Midbrain (tissue), 1 donor: ENCODE results near the gene COL25A1.
"Not testable (repeated sequence)": the region's sequence is repeated elsewhere in the genome, so short reads cannot be mapped to it uniquely, and the experiment has no call there.

Experiments
- DNase-seq: peaks from one replicate; lab custom pipeline; 2025; lab: John Stamatoyannopoulos, UW

COL25A1 gene

DNA sequence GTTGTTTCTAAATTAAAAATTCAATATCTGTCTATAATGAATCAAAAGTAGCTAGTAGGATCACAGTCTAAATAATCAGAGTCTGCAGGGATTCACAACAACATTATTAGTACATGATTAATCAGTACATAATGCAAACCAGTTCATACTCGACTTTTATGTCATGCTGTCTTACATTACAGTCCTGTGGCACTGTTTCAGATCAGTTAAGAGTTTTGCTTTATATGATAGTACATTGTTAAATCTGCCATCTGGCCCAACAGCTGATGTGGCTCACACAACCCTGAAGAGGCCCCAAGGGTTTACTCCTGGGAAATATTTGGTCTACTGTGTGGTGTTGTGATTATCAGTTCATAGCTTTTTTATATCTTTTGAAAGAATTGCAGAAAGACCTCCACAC lies 292.5 kb downstream of the COL25A1 start:
- DNase-seq: no peak

DNA sequence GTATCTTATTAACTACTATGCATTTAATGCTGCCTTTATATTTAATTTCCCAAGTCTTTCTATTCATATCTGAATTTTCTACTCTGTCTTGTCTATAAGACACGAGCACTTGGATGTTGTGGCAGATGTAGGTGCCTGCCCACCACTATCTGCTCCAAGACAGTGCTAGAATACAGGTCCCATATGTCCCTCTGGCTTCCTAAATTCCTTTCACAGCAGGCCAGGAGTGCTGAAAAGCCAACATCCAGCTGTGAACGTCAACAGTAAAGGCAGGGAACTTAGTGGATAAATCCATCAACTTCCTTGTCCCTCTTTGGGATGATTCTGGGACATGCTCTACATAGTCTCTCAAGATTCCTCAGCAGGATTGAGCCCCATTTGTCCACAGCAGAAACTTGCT lies 294.5 kb downstream of the COL25A1 start:
- no peak for DNase-seq

DNA sequence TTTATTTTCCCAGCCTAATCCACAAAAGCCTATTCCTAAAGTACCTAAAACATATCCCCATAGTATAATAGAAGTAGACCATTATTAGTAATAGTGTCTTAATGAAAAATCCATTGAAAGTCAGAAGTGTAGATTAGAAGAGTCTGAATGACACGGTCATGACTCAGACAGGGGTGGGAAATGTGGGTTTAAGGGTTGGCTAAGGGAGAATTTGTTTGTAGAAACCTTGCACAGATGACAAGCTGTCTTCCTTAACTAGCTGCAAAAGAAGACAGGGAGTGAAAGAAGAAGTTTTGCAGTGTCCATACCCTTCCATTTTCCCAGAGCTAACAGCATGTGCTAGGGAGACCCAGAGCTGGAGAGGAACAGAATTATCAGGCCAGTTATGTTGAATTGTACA lies 296.9 kb downstream of the COL25A1 start:
- no peak for DNase-seq

DNA sequence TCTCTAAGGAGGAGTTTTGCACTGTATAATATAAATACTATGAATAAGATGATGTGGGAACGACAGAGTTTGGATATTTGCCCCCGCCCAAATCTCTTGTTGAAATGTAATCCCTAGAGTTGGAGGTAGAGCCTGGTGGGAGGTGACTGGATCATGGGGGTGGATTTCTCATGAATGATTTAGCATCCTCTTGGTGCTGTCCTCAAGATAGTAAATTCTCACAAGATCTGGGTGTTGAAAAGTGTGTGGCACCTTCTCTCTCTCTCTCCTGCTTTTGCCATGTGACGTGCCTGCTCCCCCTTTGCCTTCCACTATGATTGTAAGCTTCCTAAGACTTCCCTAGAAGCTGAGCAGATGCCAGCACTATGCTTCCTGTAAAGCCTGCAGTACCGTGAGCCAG lies 298.0 kb downstream of the COL25A1 start:
- no peak for DNase-seq

DNA sequence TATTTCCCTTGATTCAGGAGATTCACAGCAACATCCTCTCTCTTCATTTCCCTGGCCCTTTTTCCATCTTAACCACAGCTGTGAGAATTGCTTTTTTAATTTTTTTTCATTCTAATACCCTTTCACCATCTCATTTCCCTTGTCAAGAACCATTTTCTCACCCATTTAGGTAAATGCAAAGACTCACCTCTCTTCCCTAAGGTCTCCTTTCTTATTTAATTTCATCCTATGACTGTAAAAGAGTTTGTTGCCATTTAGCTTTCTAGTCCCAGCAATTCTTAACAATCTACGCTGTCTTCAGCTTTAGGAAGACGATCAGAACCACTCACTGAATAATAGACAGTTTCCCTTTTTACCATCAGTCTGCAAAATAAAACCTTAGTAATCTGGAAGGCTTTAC lies 298.5 kb downstream of the COL25A1 start:
- DNase-seq: no peak

DNA sequence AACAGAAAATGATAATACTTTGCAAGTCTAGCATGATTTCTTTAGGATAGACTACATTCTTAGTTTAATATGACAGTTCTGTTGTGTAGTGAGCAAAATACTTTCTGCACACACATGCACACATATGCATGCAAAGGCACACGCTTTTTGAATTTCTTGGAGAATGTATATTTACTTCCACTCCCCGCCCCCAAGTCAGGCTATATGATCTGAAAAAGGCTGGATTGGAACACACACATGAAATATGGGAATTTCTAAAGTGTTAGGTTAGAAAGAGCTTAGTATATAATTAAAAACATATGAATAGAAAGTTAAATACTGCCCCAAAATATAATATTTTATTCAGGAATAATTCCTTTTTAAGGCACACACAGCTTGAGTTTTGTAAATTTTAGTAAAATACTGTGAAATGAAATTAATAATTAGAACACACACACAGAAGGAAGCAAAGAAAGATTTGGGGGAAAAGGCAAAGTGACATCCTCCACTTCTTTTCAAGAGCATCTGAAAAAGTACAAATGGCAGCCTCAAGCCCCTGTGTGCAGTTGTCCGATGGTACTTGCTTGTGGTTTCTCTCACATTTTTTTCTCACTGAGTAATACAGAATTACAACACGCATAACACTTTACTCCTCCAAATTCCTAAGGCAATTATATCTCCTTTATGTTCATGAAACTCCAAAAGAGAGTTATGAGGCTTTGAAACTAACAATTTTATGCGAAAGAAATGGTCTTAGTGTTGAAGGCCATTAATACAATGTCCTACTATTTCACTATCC lies 310.7 kb downstream of the COL25A1 start:
- no peak for DNase-seq

DNA sequence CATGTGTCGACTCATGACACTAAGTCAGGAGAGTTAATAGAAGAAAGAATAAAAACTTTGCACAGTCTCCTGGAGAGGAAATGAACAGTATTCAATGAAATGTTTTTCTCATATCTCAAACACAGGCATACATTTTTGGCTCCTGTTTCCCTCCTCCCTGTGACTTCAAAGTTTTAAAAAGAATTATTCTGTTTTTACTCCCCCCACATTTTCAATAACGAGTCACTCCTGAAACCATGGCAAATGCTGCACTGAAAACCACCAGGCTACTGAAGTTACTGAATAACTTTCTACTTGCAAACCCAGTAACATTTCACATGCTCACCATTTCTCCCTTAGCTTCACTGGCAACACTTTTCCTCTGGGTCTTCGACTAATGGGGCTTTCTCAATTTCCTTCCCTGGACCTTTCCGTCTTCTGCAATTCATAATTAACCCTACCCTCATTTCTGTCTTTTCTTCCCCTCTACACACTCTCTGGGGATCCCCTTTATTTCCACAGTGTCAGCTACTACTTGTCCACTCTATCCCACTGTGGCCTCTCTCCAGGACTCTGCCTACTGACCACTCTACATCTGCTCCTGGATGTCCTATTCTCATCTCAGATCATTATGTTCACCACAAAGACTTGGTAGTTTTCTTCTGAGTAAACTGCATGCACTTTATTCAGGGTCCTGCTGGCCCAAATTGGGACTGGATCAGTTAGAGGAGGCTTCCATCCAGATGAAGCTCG lies 313.8 kb downstream of the COL25A1 start:
- DNase-seq: no peak

DNA sequence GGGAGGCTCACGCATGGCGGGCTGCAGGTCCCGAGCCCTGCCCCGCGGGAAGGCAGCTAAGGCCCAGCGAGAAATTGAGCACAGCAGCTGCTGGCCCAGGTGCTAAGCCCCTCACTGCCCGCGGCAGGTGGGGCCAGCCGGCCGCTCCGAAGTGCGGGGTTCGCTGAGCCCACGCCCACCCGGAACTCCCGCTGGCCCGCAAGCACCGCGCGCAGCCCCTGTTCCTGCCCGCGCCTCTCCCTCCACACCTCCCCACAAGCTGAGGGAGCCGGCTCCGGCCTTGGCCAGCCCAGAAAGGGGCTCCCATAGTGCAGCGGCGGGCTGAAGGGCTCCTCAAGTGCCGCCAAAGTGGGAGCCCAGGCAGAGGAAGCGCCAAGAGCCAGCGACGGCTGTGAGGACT lies 318.0 kb downstream of the COL25A1 start:
- not testable (repeated sequence) for DNase-seq

DNA sequence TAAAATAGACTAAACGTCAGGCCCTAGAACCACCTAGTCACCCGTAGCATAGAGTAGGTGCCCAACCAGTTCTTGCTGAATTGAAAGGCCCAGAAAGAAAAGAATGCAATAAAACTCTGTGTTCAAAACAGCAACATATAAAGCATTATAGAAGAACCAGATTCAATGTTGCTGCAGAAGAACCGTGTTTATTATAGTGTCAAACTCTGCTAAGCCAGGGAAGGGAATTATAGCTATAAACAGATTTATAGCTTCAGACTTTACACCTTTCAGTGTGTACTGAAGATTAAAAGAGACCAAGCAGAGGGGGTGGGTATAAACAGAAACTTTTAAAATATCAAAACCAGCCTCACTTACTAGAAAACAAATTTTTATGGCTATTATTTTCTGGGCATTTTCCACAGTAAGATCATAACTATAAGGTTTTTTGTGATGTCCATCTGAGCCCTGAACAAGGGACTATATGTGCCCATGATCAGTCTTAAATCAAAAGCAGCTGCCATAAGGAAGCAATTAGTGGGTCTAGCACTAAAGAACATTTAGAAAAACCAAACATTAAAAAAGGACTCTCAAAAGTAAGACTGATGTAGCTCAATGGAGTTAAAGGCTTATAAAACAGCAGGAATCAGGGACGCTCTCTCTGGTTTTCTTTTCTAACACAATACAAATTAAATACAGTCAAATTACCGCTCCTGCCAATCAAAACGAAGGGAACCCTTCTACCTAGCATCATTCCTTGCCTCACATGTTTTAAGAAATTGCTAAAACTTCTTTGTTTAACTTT lies 319.9 kb downstream of the COL25A1 start:
- DNase-seq: no peak

DNA sequence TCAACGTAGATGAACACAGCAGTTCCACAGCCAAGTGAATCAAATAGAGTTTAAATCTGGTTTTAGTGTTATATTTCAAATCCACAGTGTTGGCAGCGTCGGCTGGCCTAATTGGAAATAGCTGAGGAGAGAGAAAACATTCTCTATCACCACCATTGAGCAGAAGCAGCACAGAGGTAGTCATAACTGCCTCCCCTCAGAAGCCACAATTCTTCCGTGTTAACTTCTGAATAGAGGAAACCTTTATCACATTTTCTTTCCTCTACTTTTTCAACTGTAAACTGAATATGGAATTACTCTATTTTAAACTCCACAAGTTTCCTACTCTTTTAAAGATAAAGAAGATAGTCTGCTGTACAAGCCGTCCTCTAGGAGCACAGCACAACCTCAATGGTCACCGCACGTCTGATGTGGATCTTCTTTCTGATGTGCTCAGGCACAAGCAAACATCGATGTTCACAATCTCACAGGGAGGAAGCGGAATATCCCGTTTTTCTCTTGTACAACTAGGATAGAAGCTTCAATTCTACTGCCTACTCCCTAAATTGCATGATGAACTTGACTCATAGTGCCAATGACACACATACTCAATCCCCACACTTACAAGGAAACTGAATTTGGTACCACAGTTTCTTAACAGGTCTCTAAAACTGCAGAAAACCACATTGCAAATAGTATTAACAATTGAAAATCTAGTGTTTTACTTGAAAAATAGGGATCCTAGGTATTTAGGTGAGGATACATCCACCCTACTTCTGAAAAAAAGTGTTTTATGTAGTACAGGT lies 321.8 kb downstream of the COL25A1 start:
- no peak for DNase-seq

DNA sequence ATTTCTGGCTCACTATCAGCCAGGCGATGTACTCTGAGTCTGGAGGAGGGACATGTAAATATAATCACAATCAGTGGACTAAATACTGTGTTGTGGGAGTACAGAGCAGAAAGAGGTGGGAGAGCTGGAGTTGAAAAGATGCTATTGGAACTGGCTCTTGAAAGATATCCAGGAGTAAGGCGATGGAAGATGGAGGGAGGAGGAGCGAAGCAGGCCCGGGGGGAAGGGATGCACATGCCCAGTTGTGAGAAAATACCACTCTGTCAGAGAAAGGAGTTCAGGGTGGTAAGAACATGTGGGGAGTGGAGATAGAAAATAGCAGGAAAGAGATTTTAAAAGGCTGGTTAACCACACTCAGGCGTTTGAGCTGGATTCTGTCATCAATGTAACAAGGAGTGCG lies 322.7 kb downstream of the COL25A1 start:
- DNase-seq: no peak

DNA sequence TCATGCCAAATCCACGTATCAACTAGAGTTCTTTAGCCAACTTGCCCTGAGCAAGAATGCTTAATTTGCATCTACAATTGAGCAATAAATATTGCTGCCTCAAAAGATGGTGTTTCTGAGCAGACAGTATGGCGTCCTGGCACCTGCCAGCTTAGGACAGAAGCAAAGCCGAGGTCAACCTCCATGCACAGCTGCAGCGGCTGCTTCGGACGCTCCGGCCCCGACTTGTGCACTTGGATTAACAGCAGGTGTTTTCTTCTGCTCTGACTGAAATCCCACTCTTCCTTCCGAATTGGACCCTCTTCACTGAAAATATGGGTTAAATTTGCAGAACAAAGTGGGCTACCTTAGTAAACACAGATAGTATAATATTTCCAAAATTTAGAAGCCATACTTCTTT lies 324.4 kb downstream of the COL25A1 start:
- no peak for DNase-seq

DNA sequence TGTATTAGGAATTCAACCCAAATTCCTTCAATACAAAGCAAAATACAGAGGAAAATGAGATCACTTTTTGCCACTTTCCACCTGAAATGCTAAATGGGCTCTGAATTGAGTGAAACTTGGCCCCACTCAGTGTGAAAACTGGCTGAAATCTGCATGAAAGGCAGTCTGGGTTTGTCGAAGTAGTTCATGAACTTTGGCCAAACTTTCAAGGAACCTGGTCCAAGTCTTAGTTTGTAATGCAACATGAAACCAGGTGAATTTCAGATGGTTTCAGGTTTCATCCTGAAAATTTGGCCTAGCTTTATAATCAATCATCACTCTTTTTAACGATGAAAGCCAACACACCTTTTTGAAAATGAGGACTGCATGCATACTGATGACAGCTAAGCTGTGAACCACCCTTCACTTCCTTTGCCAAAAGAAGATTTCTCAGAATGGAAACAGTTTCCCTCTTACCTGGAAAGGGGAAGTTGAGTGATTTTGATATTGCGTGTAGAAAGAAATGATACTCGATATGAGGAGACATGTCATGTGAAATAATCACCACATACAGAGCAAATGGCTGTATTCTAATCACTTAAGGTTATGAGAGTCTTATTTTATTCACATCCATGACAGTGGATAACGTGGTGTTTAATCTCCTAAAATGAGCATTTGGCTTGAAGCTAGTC lies 329.7 kb downstream of the COL25A1 start:
- no peak for DNase-seq

DNA sequence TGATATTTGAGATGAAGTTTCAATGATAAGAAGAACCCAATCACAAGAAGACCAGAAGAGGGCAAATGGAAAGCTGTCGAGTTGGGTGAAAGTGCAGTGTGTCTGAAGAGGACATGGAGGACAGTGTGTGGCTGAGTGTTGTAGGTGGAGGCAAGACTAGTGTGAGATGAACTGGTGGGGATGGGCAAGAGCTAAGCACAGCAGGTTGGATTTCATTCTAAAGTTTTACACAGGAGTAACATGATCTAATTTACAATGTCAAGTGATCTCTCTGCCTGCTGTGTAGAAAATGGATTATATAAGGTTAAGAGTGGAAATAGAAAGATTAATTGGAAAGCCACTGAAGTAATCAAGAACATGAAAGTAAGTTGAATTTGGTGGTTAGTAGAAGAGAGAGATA lies 331.0 kb downstream of the COL25A1 start:
- DNase-seq: no peak

DNA sequence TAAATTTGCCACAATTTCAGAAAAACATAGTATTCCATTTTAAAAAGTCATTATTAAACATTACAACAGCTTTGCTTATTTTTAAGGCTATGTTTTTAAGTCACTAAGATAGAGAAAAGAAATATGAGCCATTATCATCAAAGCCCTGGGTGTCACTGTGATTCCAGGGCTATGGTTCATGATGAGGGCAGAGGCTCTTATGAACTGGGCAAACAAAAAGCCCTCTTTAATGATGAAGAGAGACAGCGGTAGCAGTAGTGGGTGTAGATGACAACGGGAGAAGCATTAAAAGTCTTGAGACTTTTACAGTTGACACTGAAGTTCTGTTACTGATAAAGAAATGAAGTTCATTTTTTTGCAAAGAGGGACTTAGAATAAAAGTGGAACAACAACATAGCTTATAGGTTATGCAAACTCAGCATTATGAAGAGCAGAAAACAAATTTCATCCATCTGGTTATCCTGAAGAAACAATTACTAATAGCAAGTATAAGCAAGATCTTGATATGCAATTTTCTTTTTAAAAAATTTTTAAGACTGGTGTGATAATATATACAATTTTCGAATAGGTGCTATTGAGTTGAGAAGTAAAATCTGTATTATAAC lies 336.9 kb downstream of the COL25A1 start:
- DNase-seq: no peak

DNA sequence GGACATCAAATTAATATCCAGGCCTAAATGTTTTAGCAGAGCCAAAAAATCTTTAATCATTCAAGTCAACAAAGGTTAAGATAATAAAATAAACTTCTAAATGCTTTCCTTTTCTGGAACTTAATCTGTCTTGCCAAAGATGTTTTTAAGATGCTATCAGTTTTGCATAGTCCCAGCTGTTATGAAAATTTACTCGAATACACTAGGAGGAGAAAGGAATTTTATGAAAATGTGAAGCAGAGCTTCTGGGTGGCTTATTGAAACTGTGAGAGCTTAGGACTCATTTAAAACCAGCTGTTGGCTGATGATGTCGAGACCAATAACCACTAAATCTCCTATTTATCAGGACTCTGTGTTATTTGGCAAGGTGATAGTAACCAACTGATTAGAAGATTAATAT lies 337.4 kb downstream of the COL25A1 start:
- no peak for DNase-seq

DNA sequence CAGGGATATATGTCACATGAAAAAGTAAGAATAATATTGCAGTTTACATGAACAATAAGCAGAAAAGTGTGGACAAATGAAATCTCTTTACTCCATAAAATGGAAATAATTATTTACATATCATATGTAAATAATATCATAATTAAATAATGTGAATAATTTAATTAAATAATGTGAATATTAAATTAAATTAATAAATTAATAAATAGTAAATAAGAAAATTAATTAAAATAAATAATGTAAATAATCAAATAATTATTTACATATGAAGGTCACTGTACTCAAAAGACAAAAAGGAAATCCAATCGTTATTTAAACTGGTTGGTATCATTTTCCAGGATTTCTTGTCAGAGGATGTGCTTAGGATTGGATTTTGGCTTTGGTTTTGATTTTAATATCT lies 338.5 kb downstream of the COL25A1 start:
- DNase-seq: no peak

DNA sequence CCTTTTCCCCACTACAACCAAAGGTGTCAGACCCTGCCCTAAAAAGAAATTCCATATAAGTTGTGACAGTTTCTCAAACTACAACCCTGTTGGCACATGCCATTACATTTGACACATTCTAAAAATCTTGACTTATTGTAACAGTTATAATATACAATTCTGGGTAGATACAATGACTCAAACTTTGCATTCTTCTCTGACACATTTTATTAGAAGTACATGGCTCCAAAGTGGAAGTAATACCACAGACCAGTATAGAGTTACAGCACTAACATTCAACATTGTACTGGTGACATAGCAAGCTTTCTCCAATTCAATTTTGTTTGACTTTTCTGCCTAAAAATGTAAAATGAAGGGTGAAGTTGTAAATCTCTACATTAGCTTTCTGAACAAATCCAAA lies 343.0 kb downstream of the COL25A1 start:
- DNase-seq: no peak

DNA sequence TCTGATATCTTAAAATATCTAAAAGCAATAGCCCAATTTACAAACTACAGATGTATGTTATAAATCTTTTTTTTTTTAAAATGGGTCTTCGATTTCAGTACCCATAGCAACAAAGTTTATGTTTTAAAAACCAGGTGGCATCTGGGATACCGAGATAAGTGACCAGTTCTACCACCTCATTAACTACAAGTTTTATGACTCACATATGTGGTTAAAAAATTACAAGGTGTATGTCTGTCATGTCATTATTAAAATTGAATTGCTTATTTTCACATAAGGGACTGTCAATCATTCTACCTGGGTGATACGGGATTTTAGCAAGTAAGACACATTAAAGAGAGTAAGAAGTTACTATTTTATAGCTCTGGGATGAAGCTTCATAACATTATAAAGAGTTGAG lies 347.6 kb downstream of the COL25A1 start:
- no peak for DNase-seq

DNA sequence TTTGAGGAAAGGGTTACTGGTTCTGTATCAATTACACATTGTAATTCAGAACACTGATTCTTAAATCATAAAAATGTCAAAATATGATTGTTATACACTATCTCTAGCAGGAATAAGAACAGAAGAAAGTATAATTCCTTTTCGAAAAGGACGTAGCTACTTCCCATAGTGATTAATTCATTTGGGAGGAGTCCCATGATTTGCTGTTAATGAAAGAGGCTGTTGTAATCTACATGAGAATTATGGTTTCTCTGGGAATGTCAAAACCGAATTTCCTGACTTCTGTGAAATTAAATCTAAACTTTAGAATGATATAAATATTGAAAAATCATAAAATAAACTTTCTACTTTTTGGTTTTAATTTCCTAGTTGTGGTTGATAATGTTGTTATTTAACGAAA lies 348.5 kb downstream of the COL25A1 start:
- no peak for DNase-seq
